ENCODE data around the gene MRPS16.

Gene MRPS16

GRCh38 chr10:73248259-73248724 is 4.2 kb downstream of the MRPS16 start:
- TF ChIP-seq CTCF (IDR thresholded peaks at IDR 0.05; ENCODE audit: insufficient read depth, low read depth, low read length, missing control alignments) = no peak
- no peak overlapping the region for H3K4me3 ChIP-seq (ENCODE audit: low read length)
- DNase-seq (ENCODE audit: low read depth) = no peak

- DNase-seq (ENCODE audit: low read depth) = no peak
- TF ChIP-seq CTCF (IDR thresholded peaks at IDR 0.05; ENCODE audit: insufficient read depth, low read depth, low read length, missing control alignments) = no peak
- peak overlapping the region; percentile 83 for H3K4me3 ChIP-seq (ENCODE audit: low read length)
Observed at GRCh38 chr10:73247509-73248258, 4.8 kb downstream of the MRPS16 start.

GRCh38 chr10:73246646-73247508 is 5.6 kb downstream of the MRPS16 start, which contains the start of gene DNAJC9:
TSS of gene DNAJC9 (minus strand) at chr10:73247255. CDS start at chr10:73247189, 66 bp downstream.
- peak; percentile 97 for DNase-seq (ENCODE audit: low read depth)
- peak; percentile 2 for TF ChIP-seq CTCF (IDR thresholded peaks at IDR 0.05; ENCODE audit: insufficient read depth, low read depth, low read length, missing control alignments)

GRCh38 chr10:73246322-73246645 is 6.2 kb downstream of the MRPS16 start:
- no peak for DNase-seq (ENCODE audit: low read depth)
- peak overlapping the region; percentile 83 for H3K4me3 ChIP-seq (ENCODE audit: low read length)
- no peak for TF ChIP-seq CTCF (IDR thresholded peaks at IDR 0.05; ENCODE audit: insufficient read depth, low read depth, low read length, missing control alignments)

More at GRCh38 chr10:73246646-73247508, 5.6 kb downstream of the MRPS16 start, which contains the start of gene DNAJC9:
- peak within 1 kb of the TSS; percentile 83 for H3K4me3 ChIP-seq (ENCODE audit: low read length)

- peak overlapping the region; percentile 83 for H3K4me3 ChIP-seq (ENCODE audit: low read length)
- TF ChIP-seq CTCF (IDR thresholded peaks at IDR 0.05; ENCODE audit: insufficient read depth, low read depth, low read length, missing control alignments) = no peak
- DNase-seq (ENCODE audit: low read depth) = no peak
Observed at GRCh38 chr10:73244866-73245477, 7.5 kb downstream of the MRPS16 start.

GRCh38 chr10:73239908-73240307 is 12.5 kb downstream of the MRPS16 start:
- no peak for TF ChIP-seq CTCF (IDR thresholded peaks at IDR 0.05; ENCODE audit: insufficient read depth, low read depth, low read length, missing control alignments)
- no peak overlapping the region for H3K4me3 ChIP-seq (ENCODE audit: low read length)
- DNase-seq (ENCODE audit: low read depth) = no peak

Data from epithelial cell of esophagus (primary cell).